MCF 10A (cell line): ENCODE data around the gene ATL1. TPM values are rescaled to one million over a fixed set of nuclear protein-coding genes. Genes with fewer than 3 reads are reported as not detected.

Experiments used
- BruUV-seq: library from RNA; stranded (reverse); fragments of 400-500 nt; replicated peaks from 2 replicates; lab custom pipeline; 2021; lab: Mats Ljungman, UMichigan
- CTCF ChIA-PET: fragments of 300-600 bp; sonication (Branson Sonifier 250); formaldehyde crosslinking; extraction: SDS; loops from one replicate; lab custom pipeline; 2021; ENCODE audit warnings: antibody characterized with exemption, inconsistent platforms; lab: Yijun Ruan, JAX
- POLR2A ChIA-PET: fragments of 300-600, 350-650 bp; sonication (Branson Sonifier 250); formaldehyde crosslinking; extraction: SDS; loops from one replicate; lab custom pipeline; 2020; ENCODE audit warnings: antibody characterized with exemption, inconsistent platforms; lab: Yijun Ruan, JAX
- DNase-seq: peaks from one replicate; pipeline ENCODE4 v3.0.0-alpha.2; 2018; ENCODE audit not compliant: unreplicated experiment
- H3K27ac Mint-ChIP-seq: one replicate; pipeline ENCODE4 v1.8.0; 2022; ENCODE audit warnings: mild to moderate bottlenecking, low read depth, mixed read lengths; ENCODE audit not compliant: unreplicated experiment
- H3K27me3 Mint-ChIP-seq: one replicate; pipeline ENCODE4 v1.8.0; 2022; ENCODE audit warnings: mixed read lengths; ENCODE audit not compliant: insufficient read depth, unreplicated experiment
- H3K36me3 Mint-ChIP-seq: one replicate; pipeline ENCODE4 v1.8.0; 2022; ENCODE audit warnings: mild to moderate bottlenecking, moderate library complexity, mixed read lengths; ENCODE audit not compliant: insufficient read depth, unreplicated experiment
- H3K4me1 Mint-ChIP-seq: one replicate; pipeline ENCODE4 v1.8.0; 2022; ENCODE audit warnings: mixed read lengths; ENCODE audit not compliant: insufficient read depth, unreplicated experiment
- H3K4me3 Mint-ChIP-seq: one replicate; pipeline ENCODE4 v1.8.0; 2022; ENCODE audit warnings: mild to moderate bottlenecking, moderate library complexity, mixed read lengths; ENCODE audit not compliant: unreplicated experiment
- H3K9me3 Mint-ChIP-seq: one replicate; pipeline ENCODE4 v1.8.0; 2022; ENCODE audit warnings: mixed read lengths; ENCODE audit not compliant: unreplicated experiment
- intact Hi-C: fragments of 100-400 bp; cut with micrococcal nuclease; formaldehyde crosslinking; loops from 2 replicates; pipeline ENCODE4 v1.14.1; 2022
- total RNA-seq: library from RNA; stranded (reverse); gene quantifications from 2 replicates; pipeline ENCODE4 v1.2.3, GENCODE V29; 2022
- TF ChIP-seq, protein P1 (sequence below): fragments of 200-600 bp; IDR thresholded peaks from one replicate; pipeline ENCODE4 v1.8.0; 2022; ENCODE audit warnings: antibody characterized with exemption, mild to moderate bottlenecking; ENCODE audit not compliant: unreplicated experiment

Gene ATL1
- total RNA-seq, 1 experiment from 2014 or later, result 3.3 TPM

DNA sequence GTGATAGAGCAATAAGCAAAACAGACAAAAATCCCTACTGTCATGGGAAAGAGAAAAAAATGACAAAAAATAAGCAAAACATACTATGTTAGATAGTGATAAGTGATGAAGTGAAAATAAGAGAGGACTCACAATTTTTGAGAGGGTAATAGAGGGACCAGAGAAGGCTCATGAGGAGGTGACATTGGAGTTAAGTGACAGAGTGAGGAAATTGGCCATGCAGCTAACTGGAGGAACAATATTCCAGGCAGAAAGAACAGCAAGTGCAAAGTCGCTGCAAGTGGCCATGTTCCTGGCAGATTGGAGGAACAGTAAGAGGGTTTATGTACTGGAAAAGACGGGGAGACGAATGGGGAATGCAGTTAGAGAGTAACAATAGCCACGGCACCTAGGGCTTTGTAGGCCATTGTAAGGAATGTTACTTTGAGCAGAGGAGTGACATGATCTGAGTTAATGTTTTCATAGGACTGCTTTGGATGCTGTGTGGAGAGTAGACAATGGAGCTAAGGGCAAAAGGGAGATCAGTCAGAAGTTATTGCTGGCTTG is 109.6 kb downstream of the ATL1 start:
- BruUV-seq, result no TSS peak
- Mint-ChIP-seq H3K36me3 (peaks cover 18% of the 10 kb centered on the region), H3K27ac (no peak overlapping the region), H3K27me3 (no peaks in the 10 kb centered on the region), H3K4me3 (no peak overlapping the region), H3K4me1 (peaks cover 4% of the 10 kb centered on the region), H3K9me3 (no peaks in the 10 kb centered on the region)
- intact Hi-C loops, result loop anchor here (5.0 kb wide), 2 partner anchors 58 to 108 kb away; no protein-coding TSS in a partner anchor
- ChIA-PET POLR2A (interaction anchor here (1.8 to 2.3 kb wide), 2 partner anchors 69 to 71 kb away, joined by 6 to 33 read pairs; no protein-coding TSS in a partner anchor), CTCF (no interaction called here)
- TF ChIP-seq, protein P1, sequence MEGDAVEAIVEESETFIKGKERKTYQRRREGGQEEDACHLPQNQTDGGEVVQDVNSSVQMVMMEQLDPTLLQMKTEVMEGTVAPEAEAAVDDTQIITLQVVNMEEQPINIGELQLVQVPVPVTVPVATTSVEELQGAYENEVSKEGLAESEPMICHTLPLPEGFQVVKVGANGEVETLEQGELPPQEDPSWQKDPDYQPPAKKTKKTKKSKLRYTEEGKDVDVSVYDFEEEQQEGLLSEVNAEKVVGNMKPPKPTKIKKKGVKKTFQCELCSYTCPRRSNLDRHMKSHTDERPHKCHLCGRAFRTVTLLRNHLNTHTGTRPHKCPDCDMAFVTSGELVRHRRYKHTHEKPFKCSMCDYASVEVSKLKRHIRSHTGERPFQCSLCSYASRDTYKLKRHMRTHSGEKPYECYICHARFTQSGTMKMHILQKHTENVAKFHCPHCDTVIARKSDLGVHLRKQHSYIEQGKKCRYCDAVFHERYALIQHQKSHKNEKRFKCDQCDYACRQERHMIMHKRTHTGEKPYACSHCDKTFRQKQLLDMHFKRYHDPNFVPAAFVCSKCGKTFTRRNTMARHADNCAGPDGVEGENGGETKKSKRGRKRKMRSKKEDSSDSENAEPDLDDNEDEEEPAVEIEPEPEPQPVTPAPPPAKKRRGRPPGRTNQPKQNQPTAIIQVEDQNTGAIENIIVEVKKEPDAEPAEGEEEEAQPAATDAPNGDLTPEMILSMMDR, result no peak
- DNase-seq, result no peak

DNA sequence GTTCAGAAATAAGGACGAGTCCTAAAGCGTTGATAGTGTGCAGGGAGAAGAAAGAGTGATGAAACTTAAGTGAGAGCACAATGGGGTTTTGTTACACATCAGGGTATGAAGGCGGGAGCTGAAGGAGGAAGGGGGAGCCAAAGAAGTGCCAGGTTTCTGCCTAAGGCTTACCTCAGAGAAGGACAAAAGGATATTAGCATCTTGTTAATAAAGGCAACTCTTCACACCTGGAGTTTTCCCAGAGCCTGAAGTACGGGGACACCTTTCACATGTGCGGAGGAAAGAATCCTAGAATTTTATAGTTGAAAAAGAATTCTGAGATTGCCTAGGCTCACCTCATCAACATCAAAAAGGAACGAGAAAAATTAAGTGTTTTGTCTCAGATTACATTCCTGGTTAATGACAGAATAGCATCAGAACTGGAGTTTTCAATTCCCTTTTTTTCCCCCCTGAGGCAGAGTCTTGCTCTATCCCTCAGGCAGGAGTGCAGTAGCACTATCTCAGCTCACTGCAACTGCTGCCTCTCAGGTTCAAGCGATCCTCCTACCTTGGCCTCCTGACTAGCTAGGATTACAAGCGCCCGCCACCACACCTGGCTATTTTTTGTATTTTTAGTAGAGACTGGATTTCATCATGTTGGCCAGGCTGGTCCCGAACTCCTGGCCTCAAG is 110.4 kb downstream of the ATL1 start:
- BruUV-seq, result no TSS peak
- Mint-ChIP-seq H3K36me3 (peaks cover 9% of the 10 kb centered on the region), H3K9me3 (no peaks in the 10 kb centered on the region), H3K4me3 (no peak overlapping the region), H3K4me1 (peaks cover 4% of the 10 kb centered on the region), H3K27me3 (no peaks in the 10 kb centered on the region), H3K27ac (no peak overlapping the region)
- TF ChIP-seq, protein P1, result no peak
- CTCF ChIA-PET, result interaction anchor here (0.5 kb wide), 1 partner anchor 240 kb away, joined by 3 read pairs; no protein-coding TSS in a partner anchor
- intact Hi-C loops, result no loop called here
- POLR2A ChIA-PET, result interaction anchor here (0.9 kb wide), 1 partner anchor 10 kb away, joined by 4 read pairs; no protein-coding TSS in a partner anchor
- DNase-seq, result no peak

DNA sequence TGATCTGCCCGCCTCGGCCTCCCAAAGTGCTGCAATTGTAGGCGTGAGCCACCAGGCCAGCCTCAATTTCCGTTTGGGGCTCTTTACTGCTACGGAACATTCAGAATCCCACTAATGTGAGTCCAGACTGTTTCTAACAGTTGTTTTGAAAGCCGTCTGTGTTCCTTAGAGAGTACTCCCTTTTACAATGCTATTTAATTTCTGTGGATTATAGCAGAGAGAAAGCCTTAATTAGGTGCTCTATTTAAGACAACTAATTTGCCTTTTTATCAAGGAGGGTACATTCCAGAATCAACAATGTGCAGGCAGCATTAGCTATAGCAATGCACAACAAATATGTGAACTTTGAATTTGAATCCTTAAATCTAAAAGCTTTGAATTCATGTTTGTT is 110.9 kb downstream of the ATL1 start:
- no peak for DNase-seq
- Mint-ChIP-seq H3K36me3 (peaks cover 8% of the 10 kb centered on the region), H3K4me3 (no peak overlapping the region), H3K4me1 (peaks cover 10% of the 10 kb centered on the region), H3K27ac (no peak overlapping the region), H3K27me3 (no peaks in the 10 kb centered on the region), H3K9me3 (no peaks in the 10 kb centered on the region)
- BruUV-seq, result no TSS peak
- TF ChIP-seq, protein P1, result no peak
- POLR2A ChIA-PET, result interaction anchor here (0.9 kb wide), 1 partner anchor 10 kb away, joined by 4 read pairs; no protein-coding TSS in a partner anchor
- intact Hi-C loops, result no loop called here
- CTCF ChIA-PET, result interaction anchor here (1.0 to 1.5 kb wide), 2 partner anchors 43 to 190 kb away, joined by 3 to 4 read pairs; no protein-coding TSS in a partner anchor

DNA sequence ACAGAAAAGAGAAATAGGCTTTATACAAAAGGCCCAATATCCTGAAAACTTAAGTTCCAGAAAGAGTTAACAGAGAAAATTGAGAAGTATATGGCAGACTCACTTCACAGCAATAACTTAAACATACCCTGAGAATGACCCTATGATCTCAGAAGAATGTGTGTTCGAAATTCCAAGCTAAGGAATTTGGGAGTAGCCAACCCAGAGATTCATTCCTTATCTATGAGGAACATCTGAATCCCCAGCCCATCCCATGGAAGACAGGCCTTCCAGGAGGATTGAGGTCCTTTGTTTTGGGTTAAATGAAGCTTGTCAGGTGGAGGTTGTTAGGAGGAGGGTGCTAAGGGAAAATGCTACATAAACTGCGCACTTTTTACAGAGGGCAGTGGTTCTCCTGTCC is 115.7 kb downstream of the ATL1 start:
- TF ChIP-seq, protein P1, result no peak
- Mint-ChIP-seq H3K27ac (no peak overlapping the region), H3K36me3 (peaks cover 2% of the 10 kb centered on the region), H3K9me3 (no peaks in the 10 kb centered on the region), H3K27me3 (no peaks in the 10 kb centered on the region), H3K4me1 (peaks cover 28% of the 10 kb centered on the region), H3K4me3 (no peak overlapping the region)
- BruUV-seq, result no TSS peak
- no peak for DNase-seq
- ChIA-PET CTCF (no interaction called here), POLR2A (interaction anchor here (1.3 to 1.6 kb wide), 3 partner anchors 9 to 75 kb away, joined by 4 to 7 read pairs (median 4); no protein-coding TSS in a partner anchor)
- intact Hi-C loops, result no loop called here
